OCI-LY3 (cell line): ENCODE data around the gene GPR137.

ENCODE experiments used
- CTCF ChIP-seq: fragments of 200-600, 300-600 bp; sonication (generic); IDR thresholded peaks from 2 replicates; pipeline ENCODE4 v1.5.1; 2014; ENCODE audit warnings: antibody characterized with exemption, low read length, low read depth
- EZH2phosphoT487 ChIP-seq: fragments of 200-600 bp; shearing (Covaris generic); IDR thresholded peaks from 2 replicates; pipeline ENCODE4 v1.6.1; 2018; ENCODE audit warnings: antibody characterized with exemption, mixed run types, low read depth

- TF ChIP-seq CTCF (no peak), EZH2phosphoT487 (no peak)
Observed at GRCh38 chr11:64289002-64289564, 3.4 kb downstream of the GPR137 start.
